Body of pancreas (tissue), 4 donors: ENCODE data around the gene TMEM178B. TPM values are rescaled to one million over a fixed set of nuclear protein-coding genes. Genes with fewer than 3 reads are reported as not detected.
"Not testable (repeated sequence)": the region's sequence is repeated elsewhere in the genome, so short reads cannot be mapped to it uniquely, and the experiment has no call there.

Source experiments
- ATAC-seq: fragments of 150-250 bp; one replicate; pipeline ENCODE4 v1.9.1; 2016
- DNase-seq, 4 donors: peaks; one replicate each; pipeline ENCODE4 v3.0.0-alpha.2; 2019
- H3K27ac ChIP-seq, 4 donors: fragments of 200-600 bp; sonication (generic); 1 replicate in 3 of 4; 2 replicates in 1 of 4; pipeline versions ENCODE4 v1.5.1 to v1.6.1; 2016 to 2019; ENCODE audit warnings: mild to moderate bottlenecking in 1 of 4, mixed read lengths in 1 of 4, moderate library complexity in 1 of 4
- H3K27me3 ChIP-seq, 2 donors: fragments of 200-600 bp; sonication (generic); one replicate each; pipeline ENCODE4 v1.6.0; 2016; ENCODE audit warnings: mild to moderate bottlenecking in 1 of 2
- H3K36me3 ChIP-seq, 2 donors: fragments of 200-600 bp; sonication (generic); replicated peaks in 1 of 2; 2 replicates each; pipeline ENCODE4 v1.5.1; 2016; ENCODE audit warnings: low read depth in 2 of 2; ENCODE audit not compliant: insufficient read depth in 1 of 2
- H3K4me1 ChIP-seq: fragments of 200-600 bp; sonication (generic); one replicate; pipeline ENCODE4 v1.6.0; 2016
- H3K4me3 ChIP-seq, 2 donors: fragments of 200-600 bp; sonication (generic); 1 replicate in 1 of 2; 2 replicates in 1 of 2; pipeline ENCODE4 v1.5.1; 2016 to 2019
- H3K9me3 ChIP-seq, 3 donors: fragments of 200-600 bp; sonication (generic); 1 replicate in 2 of 3; 2 replicates in 1 of 3; pipeline ENCODE4 v1.5.1; 2016
- POLR2A ChIP-seq, 3 donors: fragments of 450-650 bp; IDR thresholded peaks; one replicate each; pipeline ENCODE4 v1.6.1; 2016; ENCODE audit warnings: antibody characterized with exemption in 3 of 3, mild to moderate bottlenecking in 2 of 3
- whole genome bisulfite sequencing, 2 donors: methylation state at CpG; one replicate each; pipeline ENCODE4 v1.1.5; 2017; 5-methylcytosine and 5-hydroxymethylcytosine counted together
- intact Hi-C: fragments of 100-400 bp; cut with DNase I; formaldehyde crosslinking; loops from one replicate; pipeline ENCODE4 v1.15.1; 2023
- total RNA-seq, 2 donors: library from RNA; depleted of rRNA; stranded (reverse); fragments of >200 nt; gene quantifications; one replicate each; pipeline ENCODE4 v1.1.0, GENCODE V29; 2016
- TF ChIP-seq, protein P1 (sequence below), 7 experiments: fragments of 450-650 bp in 4 of 7; fragments of 200-600 bp in 3 of 7; sonication (generic) in 3 of 7; IDR thresholded peaks; one replicate each; pipeline ENCODE4 v1.5.1; 2016 to 2019; ENCODE audit warnings: antibody characterized with exemption in 7 of 7

The TMEM178B gene
- total RNA-seq, 2 donors from 2014 or later = 1.0 to 11.9 TPM

DNA sequence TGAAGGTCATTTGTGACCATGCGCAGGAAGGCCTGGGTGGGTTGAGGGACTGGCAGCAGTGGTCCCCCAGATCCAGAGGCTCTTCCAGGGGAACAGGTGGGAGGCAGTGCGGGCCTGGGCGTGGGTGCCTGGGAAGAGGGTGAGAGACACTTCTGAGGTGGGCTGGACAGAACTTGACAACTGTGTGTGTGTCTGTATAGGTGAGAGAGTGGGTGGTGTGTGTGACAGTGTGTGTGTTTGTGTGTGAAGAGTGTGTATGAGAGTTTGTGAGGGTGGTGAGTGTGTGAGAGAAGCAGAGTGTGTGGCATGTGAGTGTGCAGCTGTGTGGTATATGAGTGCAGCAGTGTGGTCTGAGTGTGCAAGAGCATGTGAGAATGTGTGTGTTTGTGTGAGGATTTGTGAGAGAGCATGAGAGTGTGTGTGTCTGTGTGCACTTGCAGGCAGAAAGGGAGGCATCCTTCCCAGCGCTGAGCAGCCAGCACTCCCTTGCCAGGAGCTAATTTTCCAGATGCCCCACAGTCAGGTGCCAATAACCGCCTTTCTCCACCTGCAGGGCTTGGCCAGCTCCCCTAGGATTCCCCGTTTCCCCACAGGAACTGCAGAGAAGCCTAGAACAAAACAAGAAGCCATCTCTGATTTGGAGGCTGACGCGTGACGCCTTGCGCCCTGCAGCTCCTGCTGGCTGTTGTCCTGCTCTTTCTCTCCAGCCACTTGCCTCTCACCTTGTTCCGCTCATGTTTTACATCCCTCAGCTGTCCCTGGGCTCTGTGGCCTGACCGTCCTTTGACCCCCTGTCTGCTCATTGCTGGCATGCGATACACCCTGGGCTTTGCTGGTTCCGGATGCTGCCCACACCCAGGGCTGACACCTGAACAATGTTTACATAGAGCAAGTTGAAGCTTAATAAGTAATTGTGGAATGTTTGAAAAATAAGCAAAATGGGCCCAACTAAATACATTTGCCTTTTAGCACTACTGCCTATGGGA is 88.0 kb downstream of the TMEM178B start:
- H3K27me3 ChIP-seq = no peaks in the 10 kb centered on the region

DNA sequence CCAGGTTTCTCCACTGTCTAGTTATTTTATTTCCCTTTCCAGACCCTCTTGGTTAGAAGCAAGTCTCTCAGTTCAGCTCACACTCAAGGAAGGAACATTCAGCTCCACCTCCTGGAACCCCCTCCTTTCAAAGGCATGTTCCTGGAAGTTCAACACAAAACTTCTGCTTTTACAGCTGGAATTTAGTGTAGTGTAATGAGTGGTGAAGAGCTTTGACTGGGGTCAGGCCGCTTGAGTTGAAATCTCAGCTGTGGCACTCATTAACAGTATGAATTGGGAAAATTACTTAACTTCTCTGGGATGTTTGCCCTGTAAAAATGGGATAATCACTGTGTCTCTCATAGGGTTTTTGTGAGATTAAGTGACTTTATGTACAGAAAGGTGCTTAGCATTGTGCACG is 91.7 kb downstream of the TMEM178B start:
- H3K36me3 ChIP-seq = no peaks in the 10 kb centered on the region
- TF ChIP-seq, protein P1, sequence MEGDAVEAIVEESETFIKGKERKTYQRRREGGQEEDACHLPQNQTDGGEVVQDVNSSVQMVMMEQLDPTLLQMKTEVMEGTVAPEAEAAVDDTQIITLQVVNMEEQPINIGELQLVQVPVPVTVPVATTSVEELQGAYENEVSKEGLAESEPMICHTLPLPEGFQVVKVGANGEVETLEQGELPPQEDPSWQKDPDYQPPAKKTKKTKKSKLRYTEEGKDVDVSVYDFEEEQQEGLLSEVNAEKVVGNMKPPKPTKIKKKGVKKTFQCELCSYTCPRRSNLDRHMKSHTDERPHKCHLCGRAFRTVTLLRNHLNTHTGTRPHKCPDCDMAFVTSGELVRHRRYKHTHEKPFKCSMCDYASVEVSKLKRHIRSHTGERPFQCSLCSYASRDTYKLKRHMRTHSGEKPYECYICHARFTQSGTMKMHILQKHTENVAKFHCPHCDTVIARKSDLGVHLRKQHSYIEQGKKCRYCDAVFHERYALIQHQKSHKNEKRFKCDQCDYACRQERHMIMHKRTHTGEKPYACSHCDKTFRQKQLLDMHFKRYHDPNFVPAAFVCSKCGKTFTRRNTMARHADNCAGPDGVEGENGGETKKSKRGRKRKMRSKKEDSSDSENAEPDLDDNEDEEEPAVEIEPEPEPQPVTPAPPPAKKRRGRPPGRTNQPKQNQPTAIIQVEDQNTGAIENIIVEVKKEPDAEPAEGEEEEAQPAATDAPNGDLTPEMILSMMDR (IDR thresholded peaks at IDR 0.05) = no peak
- no peak for TF ChIP-seq POLR2A (IDR thresholded peaks at IDR 0.05)
- no peaks in the 10 kb centered on the region for H3K4me1 ChIP-seq
- no peaks in the 10 kb centered on the region for H3K27me3 ChIP-seq
- intact Hi-C loops = no loop called here
- H3K4me3 ChIP-seq = no peak overlapping the region
- ATAC-seq (no peak), DNase-seq (no peak)
- no peak overlapping the region for H3K27ac ChIP-seq
- no peaks in the 10 kb centered on the region for H3K9me3 ChIP-seq
- WGBS, 2 donors = 33 to 45% methylated on average over 2 of the region's 2 CpGs

More for the DNA sequence above, 88.0 kb downstream of the TMEM178B start:
- Histone ChIP-seq H3K27ac (no peak overlapping the region), H3K4me3 (no peak overlapping the region), H3K4me1 (no peaks in the 10 kb centered on the region), H3K36me3 (no peaks in the 10 kb centered on the region), H3K9me3 (no peaks in the 10 kb centered on the region)
- no peak for TF ChIP-seq POLR2A (IDR thresholded peaks at IDR 0.05)
- TF ChIP-seq, protein P1 (IDR thresholded peaks at IDR 0.05) = no peak
- ATAC-seq (no peak), DNase-seq (no peak)
- intact Hi-C loops = no loop called here
- WGBS, 2 donors = 81 to 83% methylated on average over 14 of the region's 14 CpGs

DNA sequence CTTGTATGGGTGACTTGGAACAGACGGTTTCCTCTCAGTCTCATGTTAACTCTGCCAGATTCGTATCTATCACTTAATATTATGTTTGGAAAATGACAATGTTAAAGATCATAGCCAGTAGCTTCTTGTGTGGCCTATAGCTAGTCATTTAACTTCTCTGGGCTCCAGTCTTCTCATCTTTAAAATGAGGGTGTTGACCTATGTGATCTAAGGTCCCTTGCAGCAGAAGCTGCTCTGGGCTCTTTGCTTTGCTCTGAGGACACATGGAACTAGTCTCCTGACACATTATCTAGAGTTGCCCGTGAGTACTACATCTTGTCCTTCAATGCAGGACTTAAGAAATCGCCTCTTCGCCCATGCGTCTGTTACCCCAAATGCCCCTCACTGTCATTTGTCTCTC is 93.1 kb downstream of the TMEM178B start:
- no peak overlapping the region for H3K4me3 ChIP-seq
- TF ChIP-seq, protein P1 (IDR thresholded peaks at IDR 0.05) = no peak
- no peak for TF ChIP-seq POLR2A (IDR thresholded peaks at IDR 0.05)
- H3K4me1 ChIP-seq = no peaks in the 10 kb centered on the region
- H3K27ac ChIP-seq = no peak overlapping the region
- WGBS, 2 donors = 79 to 80% methylated on average over 6 of the region's 6 CpGs
- H3K27me3 ChIP-seq = no peaks in the 10 kb centered on the region
- ATAC-seq = no peak
- DNase-seq = no peak
- no peaks in the 10 kb centered on the region for H3K36me3 ChIP-seq
- intact Hi-C loops = no loop called here
- H3K9me3 ChIP-seq = no peaks in the 10 kb centered on the region

DNA sequence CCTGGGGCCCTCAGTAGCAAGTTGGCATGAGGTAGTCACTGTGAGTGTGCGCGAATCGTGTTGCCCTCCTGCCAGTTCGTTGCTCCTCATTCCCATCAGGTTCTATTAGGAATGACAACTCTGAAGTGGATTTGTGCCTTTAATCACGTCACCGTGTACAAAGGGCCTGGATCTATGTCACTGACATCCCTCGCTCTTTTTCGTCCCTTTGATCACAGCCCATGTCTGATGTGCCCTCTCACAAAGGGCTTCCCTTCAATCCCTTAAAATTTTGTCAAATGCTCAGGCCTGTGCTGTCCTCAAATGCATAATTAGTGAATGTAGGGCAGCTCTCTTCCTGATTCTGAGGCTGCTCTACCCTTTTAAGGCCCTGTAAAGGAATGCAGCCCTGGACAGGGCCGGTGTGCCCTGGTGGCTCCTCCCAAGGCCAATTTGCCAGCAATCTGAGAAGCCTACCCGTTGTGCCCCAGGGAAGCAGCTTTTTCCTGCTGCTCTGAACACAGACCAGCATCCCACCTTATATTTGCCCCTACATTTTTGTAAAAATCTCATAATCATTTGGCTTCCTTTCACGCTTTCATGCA is 93.6 kb downstream of the TMEM178B start:
- H3K4me3 ChIP-seq = no peak overlapping the region
- no peaks in the 10 kb centered on the region for H3K36me3 ChIP-seq
- WGBS, 2 donors = 79% methylated on average over 11 of the region's 11 CpGs
- intact Hi-C loops = no loop called here
- H3K9me3 ChIP-seq = no peaks in the 10 kb centered on the region
- DNase-seq (no peak), ATAC-seq (no peak)
- TF ChIP-seq, protein P1 (IDR thresholded peaks at IDR 0.05) = no peak
- TF ChIP-seq POLR2A (IDR thresholded peaks at IDR 0.05) = no peak
- no peak overlapping the region for H3K27ac ChIP-seq
- H3K27me3 ChIP-seq = no peaks in the 10 kb centered on the region
- no peaks in the 10 kb centered on the region for H3K4me1 ChIP-seq

DNA sequence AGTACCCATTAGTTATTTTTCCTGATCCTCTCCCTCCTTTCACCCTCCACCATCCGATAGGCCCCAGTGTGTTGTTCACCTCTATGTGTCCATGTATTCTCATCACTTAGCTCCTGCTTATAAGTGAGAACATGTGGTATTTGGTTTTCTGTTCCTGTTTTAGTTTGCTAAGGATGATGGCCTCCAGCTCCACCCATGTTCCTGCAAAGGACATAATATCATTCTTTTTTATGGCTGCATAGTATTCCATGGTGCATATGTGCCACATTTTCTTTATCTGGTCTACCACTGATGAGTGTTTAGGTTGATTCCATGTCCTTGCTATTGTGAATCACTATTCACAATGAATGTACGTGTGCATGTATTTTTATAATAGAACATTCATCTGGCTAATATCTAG is 95.3 kb downstream of the TMEM178B start:
- intact Hi-C loops, H3K27ac ChIP-seq, H3K4me1 ChIP-seq, H3K36me3 ChIP-seq, H3K4me3 ChIP-seq, H3K27me3 ChIP-seq, DNase-seq, H3K9me3 ChIP-seq, ATAC-seq: not testable (repeated sequence)
- WGBS, 2 donors = 88 to 92% methylated on average over 2 of the region's 2 CpGs

DNA sequence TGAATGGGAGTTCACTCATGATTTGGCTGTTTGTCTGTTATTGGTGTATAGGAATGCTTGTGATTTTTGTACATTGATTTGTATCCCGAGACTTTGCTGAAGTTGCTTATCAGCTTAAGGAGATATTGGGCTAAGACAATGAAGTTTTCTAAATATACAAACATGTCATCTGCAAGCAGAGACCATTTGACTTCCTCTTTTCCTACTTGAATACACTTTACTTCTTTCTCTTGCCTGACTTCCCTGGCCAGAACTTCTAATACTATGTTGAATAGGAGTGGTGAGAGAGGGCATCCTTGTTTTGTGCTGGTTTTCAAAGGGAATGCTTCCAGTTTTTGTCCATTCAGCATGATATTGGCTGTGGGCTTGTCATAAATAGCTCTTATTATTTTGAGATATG is 101.9 kb downstream of the TMEM178B start:
- ATAC-seq, H3K27ac ChIP-seq, H3K4me1 ChIP-seq, H3K36me3 ChIP-seq, intact Hi-C loops, H3K4me3 ChIP-seq, H3K9me3 ChIP-seq, H3K27me3 ChIP-seq, DNase-seq: not testable (repeated sequence)
- 69 to 72% methylated on average over 1 of the region's 1 CpG for WGBS, 2 donors

DNA sequence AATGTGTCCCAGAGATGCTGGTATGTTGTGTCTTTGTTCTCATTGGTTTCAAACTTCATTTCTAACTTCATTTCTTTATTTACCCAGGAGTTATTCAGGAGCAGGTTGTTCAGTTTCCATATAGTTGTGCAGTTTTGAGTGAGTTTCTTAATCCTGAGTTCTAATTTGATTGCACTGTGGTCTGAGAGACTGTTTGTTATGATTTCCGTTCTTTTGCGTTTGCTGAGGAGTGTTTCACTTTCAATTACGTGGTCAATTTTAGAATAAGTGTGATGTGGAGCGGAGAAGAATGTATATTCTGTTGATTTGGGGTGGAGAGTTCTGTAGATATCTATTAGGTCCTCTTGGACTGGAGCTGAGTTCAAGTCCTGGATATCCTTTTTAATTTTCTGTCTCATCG is 103.3 kb downstream of the TMEM178B start:
- intact Hi-C loops, H3K9me3 ChIP-seq, DNase-seq, H3K36me3 ChIP-seq, H3K4me1 ChIP-seq, H3K4me3 ChIP-seq, H3K27me3 ChIP-seq, ATAC-seq, H3K27ac ChIP-seq: not testable (repeated sequence)
- 80 to 91% methylated on average over 5 of the region's 5 CpGs for WGBS, 2 donors
